Uterus (tissue), 4 donors: ENCODE measurements around the gene GNMT. TPM values are rescaled to one million over a fixed set of nuclear protein-coding genes. Genes with fewer than 3 reads are reported as not detected.
A peak's percentile ranks its signal among the peaks of the same experiment; 100 is the strongest.

Source experiments
- DNase-seq, 2 donors: peaks; one replicate each; pipeline ENCODE4 v3.0.0-alpha.2; 2019 to 2020
- H3K27ac ChIP-seq, 2 donors: fragments of 200-600 bp; sonication (generic); 1 replicate in 1 of 2; 2 replicates in 1 of 2; pipeline ENCODE4 v1.5.1; 2016 to 2018
- H3K27me3 ChIP-seq, 2 donors: fragments of 200-600 bp; sonication (generic); one replicate each; pipeline ENCODE4 v1.5.1; 2018 to 2019; ENCODE audit warnings: control low read depth in 1 of 2
- H3K36me3 ChIP-seq, 2 donors: fragments of 200-600 bp; sonication (generic); one replicate each; pipeline ENCODE4 v1.5.1; 2019; ENCODE audit warnings: control low read depth in 1 of 2
- H3K4me1 ChIP-seq, 2 donors: fragments of 200-600 bp; sonication (generic); one replicate each; pipeline ENCODE4 v1.5.1; 2018 to 2019; ENCODE audit warnings: control low read depth in 1 of 2
- H3K4me3 ChIP-seq, 2 donors: fragments of 200-600 bp; sonication (generic); 1 replicate in 1 of 2; 2 replicates in 1 of 2; pipeline ENCODE4 v1.5.1; 2018 to 2019; ENCODE audit warnings: mild to moderate bottlenecking in 1 of 2
- H3K9me3 ChIP-seq, 2 donors: fragments of 200-600 bp; sonication (generic); one replicate each; pipeline ENCODE4 v1.5.1; 2019; ENCODE audit warnings: control low read depth in 1 of 2
- CTCF ChIP-seq, 4 experiments: fragments of 200-600 bp in 2 of 4; fragments of 450-650 bp in 2 of 4; sonication (generic) in 2 of 4; IDR thresholded peaks; one replicate each; pipeline ENCODE4 v1.5.1; 2016 to 2019; ENCODE audit warnings: antibody characterized with exemption in 4 of 4, mild to moderate bottlenecking in 2 of 4, moderate library complexity in 1 of 4
- POLR2A ChIP-seq, 2 donors: fragments of 450-650 bp; IDR thresholded peaks; one replicate each; pipeline ENCODE4 v1.6.1; 2016; ENCODE audit warnings: antibody characterized with exemption in 2 of 2, mild to moderate bottlenecking in 1 of 2, moderate library complexity in 1 of 2
- intact Hi-C: fragments of 100-400 bp; cut with DNase I; formaldehyde crosslinking; loops from one replicate; pipeline ENCODE4 v1.15.1; 2023; ENCODE audit warnings: low total_unique reads
- total RNA-seq, 4 donors: library from RNA; depleted of rRNA in 3 of 4; stranded (reverse); fragments of >200 nt in 3 of 4; gene quantifications; one replicate each; pipeline versions ENCODE4 v1.1.0 to v1.2.4, GENCODE V29; 2014 to 2023
- donor health status: DM: yes; HTN: yes; CAD: no.

Gene GNMT
- total RNA-seq, 4 donors from 2014 or later, result 1.7 TPM; not detected in 3

- Histone ChIP-seq H3K4me1 (peaks cover 0 to 6% of the 10 kb centered on the region in 2 donors), H3K27me3 (no peaks in the 10 kb centered on the region), H3K9me3 (no peaks in the 10 kb centered on the region), H3K27ac (no peak overlapping the region), H3K36me3 (no peaks in the 10 kb centered on the region), H3K4me3 (no peak overlapping the region)
- intact Hi-C loops, result no loop called here
- no peak for TF ChIP-seq POLR2A (IDR thresholded peaks at IDR 0.05)
- no peak for TF ChIP-seq CTCF (IDR thresholded peaks at IDR 0.05)
- no peak for DNase-seq
These were observed 2.4 kb upstream of the GNMT start for GRCh38 chr6:42958125-42958524.

- Histone ChIP-seq H3K36me3 (no peaks in the 10 kb centered on the region), H3K4me3 (peak overlapping the region; percentile 41 to 47), H3K27ac (no peak overlapping the region), H3K27me3 (no peaks in the 10 kb centered on the region), H3K9me3 (no peaks in the 10 kb centered on the region), H3K4me1 (peaks cover 0 to 6% of the 10 kb centered on the region in 2 donors)
- DNase-seq, result no peak
- intact Hi-C loops, result no loop called here
- no peak for TF ChIP-seq POLR2A (IDR thresholded peaks at IDR 0.05)
These were observed 674 bp upstream of the GNMT start for GRCh38 chr6:42959917-42960242.

GRCh38 chr6:42961020-42961470 lies 491 bp downstream of the GNMT start:
- peaks cover 0 to 6% of the 10 kb centered on the region in 2 donors for H3K4me1 ChIP-seq
- no peak for DNase-seq
- H3K27me3 ChIP-seq, result no peaks in the 10 kb centered on the region
- TF ChIP-seq CTCF (IDR thresholded peaks at IDR 0.05) (no peak), POLR2A (IDR thresholded peaks at IDR 0.05) (no peak)
- no peak overlapping the region for H3K27ac ChIP-seq
- no peaks in the 10 kb centered on the region for H3K36me3 ChIP-seq
- no peaks in the 10 kb centered on the region for H3K9me3 ChIP-seq
- intact Hi-C loops, result no loop called here
- peak overlapping the region; percentile 41 to 47 for H3K4me3 ChIP-seq

- TF ChIP-seq CTCF (IDR thresholded peaks at IDR 0.05) (no peak), POLR2A (IDR thresholded peaks at IDR 0.05) (no peak)
- H3K4me3 ChIP-seq, result no peak overlapping the region
- intact Hi-C loops, result no loop called here
- peaks cover 0 to 6% of the 10 kb centered on the region in 2 donors for H3K4me1 ChIP-seq
- no peaks in the 10 kb centered on the region for H3K27me3 ChIP-seq
- H3K36me3 ChIP-seq, result no peaks in the 10 kb centered on the region
- no peak overlapping the region for H3K27ac ChIP-seq
- no peaks in the 10 kb centered on the region for H3K9me3 ChIP-seq
- no peak for DNase-seq
These were observed 1.5 kb downstream of the GNMT start for GRCh38 chr6:42962096-42962495.

- peaks cover 0 to 6% of the 10 kb centered on the region in 2 donors for H3K4me1 ChIP-seq
- TF ChIP-seq POLR2A (IDR thresholded peaks at IDR 0.05), result no peak
- no peak for TF ChIP-seq CTCF (IDR thresholded peaks at IDR 0.05)
- H3K36me3 ChIP-seq, result no peaks in the 10 kb centered on the region
- no peaks in the 10 kb centered on the region for H3K27me3 ChIP-seq
- no peak for DNase-seq
- H3K9me3 ChIP-seq, result no peaks in the 10 kb centered on the region
- intact Hi-C loops, result no loop called here
- H3K27ac ChIP-seq, result no peak overlapping the region
- no peak overlapping the region for H3K4me3 ChIP-seq
These were observed 2.1 kb downstream of the GNMT start for GRCh38 chr6:42962502-42963178.
